Upper lobe of left lung (tissue), 6 donors: ENCODE data around the gene ATP13A1. TPM values are rescaled to one million over a fixed set of nuclear protein-coding genes. Genes with fewer than 3 reads are reported as not detected.

ENCODE experiments used
- ATAC-seq, 2 donors: fragments of 200-7000 bp; cut with Tn5 transposase; one replicate each; pipeline ENCODE4 v1.9.1; 2022; ENCODE audit warnings: mild to moderate bottlenecking in 2 of 2, moderate library complexity in 2 of 2; ENCODE audit not compliant: low FRiP score in 2 of 2
- DNase-seq, 2 donors: peaks; one replicate each; pipeline ENCODE4 v3.0.0-alpha.2; 2019 to 2020
- H3K27ac ChIP-seq, 4 donors: fragments of 200-600 bp; sonication (generic); one replicate each; pipeline ENCODE4 v1.5.1; 2016 to 2019
- H3K27me3 ChIP-seq, 4 donors: fragments of 200-600 bp; sonication (generic); one replicate each; pipeline ENCODE4 v1.5.1; 2017 to 2019
- H3K36me3 ChIP-seq, 4 donors: fragments of 200-600 bp; sonication (generic); one replicate each; pipeline ENCODE4 v1.5.1; 2016 to 2019
- H3K4me1 ChIP-seq, 4 donors: fragments of 200-600 bp; sonication (generic); one replicate each; pipeline ENCODE4 v1.5.1; 2018 to 2019
- H3K4me3 ChIP-seq, 4 donors: fragments of 200-600 bp; sonication (generic); one replicate each; pipeline ENCODE4 v1.5.1; 2017 to 2019; ENCODE audit warnings: mild to moderate bottlenecking in 2 of 4, moderate library complexity in 1 of 4
- H3K9me3 ChIP-seq, 4 donors: fragments of 200-600 bp; sonication (generic); one replicate each; pipeline ENCODE4 v1.5.1; 2018 to 2019
- EP300 ChIP-seq, 4 donors: sonication (generic); formaldehyde crosslinking; IDR thresholded peaks; one replicate each; pipeline ENCODE4 v1.5.1; 2017; ENCODE audit warnings: antibody characterized with exemption in 4 of 4, control low read depth in 2 of 4
- POLR2A ChIP-seq, 4 donors: fragments of 450-650 bp; IDR thresholded peaks; one replicate each; pipeline ENCODE4 v1.5.1; 2016 to 2017; ENCODE audit warnings: antibody characterized with exemption in 4 of 4, mild to moderate bottlenecking in 2 of 4
- POLR2AphosphoS5 ChIP-seq, 2 donors: sonication (generic); formaldehyde crosslinking; IDR thresholded peaks; one replicate each; pipeline ENCODE4 v1.5.1; 2017; ENCODE audit warnings: antibody characterized with exemption in 2 of 2
- WGBS, 2 donors: methylation state at CpG; one replicate each; pipeline ENCODE4 v1.1.5; 2017 to 2018; 5-methylcytosine and 5-hydroxymethylcytosine counted together
- total RNA-seq, 6 donors: library from RNA; depleted of rRNA in 4 of 6; stranded (reverse); fragments of >200 nt in 4 of 6; gene quantifications; one replicate each; pipeline versions ENCODE4 v1.1.0 to v1.2.1, GENCODE V29; 2016 to 2021
- TF ChIP-seq, protein P1 (sequence below), 6 experiments: fragments of 450-650 bp in 4 of 6; fragments of 200-600 bp in 2 of 6; sonication (generic) in 2 of 6; IDR thresholded peaks; one replicate each; pipeline ENCODE4 v1.5.1; 2016 to 2019; ENCODE audit warnings: antibody characterized with exemption in 6 of 6
- donor health status: DM: no; HTN: no; CAD: no; lungs with moderate emphysema.
- donor health status: DM: no; HTN: yes; CAD: no; lungs with severe emphysema.

Gene ATP13A1
- total RNA-seq, 6 donors from 2014 or later = 58.6 to 256 (median 97.4) TPM

DNA sequence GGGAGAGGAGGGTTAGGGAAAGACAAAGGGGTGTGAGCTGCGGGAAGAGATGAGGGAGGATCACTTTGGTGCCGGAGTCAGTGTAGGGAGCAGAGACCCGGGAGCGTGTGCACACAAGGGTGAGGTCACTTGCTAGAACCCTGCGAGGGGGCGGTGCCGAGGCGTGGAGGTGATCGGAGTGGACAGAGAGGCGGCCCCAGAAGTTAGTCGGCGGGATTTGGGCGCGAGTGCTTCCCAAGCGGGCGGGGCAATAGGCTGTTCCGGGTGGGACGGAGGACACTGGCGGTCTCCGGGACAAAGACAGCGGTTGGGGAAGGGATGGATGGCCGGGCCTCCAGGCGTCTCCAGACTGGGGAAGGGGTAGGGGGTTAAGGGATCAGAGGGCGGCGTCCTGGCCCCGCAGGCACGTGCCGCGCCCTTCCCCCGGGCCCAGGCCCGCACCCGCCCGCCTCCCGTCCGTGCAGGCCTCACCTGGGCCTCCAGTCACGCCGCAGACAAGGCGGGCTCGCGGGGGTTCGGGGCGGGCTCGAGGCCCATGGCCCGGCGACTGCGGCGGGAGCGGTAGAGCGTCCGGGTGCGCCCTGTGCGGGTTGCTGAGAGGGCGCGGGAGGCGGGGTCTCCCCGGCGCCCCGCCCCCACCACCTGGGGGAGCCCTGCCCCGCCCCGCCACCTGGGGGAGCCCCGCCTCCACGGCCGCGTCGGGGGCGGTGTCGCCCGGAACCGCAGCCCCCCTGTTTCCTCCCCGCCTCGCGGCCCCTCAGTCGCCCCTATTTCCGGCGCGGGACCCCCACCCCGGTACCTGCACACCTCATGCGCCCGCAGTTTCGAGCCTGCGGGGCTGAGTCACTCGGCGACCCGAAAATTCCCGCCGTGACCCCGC lies 35.6 kb downstream of the ATP13A1 start, which contains the start of gene LPAR2:
Gene LPAR2, minus strand, starts transcription at position 600 of the 880 bp plus-strand sequence. CDS start 945 bp downstream, outside the sequence.
- TF ChIP-seq POLR2A (IDR thresholded peaks at IDR 0.05) = peak in 2 of 4 donors; percentile 29 to 51
- no peak for TF ChIP-seq POLR2AphosphoS5 (IDR thresholded peaks at IDR 0.05)
- TF ChIP-seq EP300 (IDR thresholded peaks at IDR 0.05) = no peak
- TF ChIP-seq, protein P1, sequence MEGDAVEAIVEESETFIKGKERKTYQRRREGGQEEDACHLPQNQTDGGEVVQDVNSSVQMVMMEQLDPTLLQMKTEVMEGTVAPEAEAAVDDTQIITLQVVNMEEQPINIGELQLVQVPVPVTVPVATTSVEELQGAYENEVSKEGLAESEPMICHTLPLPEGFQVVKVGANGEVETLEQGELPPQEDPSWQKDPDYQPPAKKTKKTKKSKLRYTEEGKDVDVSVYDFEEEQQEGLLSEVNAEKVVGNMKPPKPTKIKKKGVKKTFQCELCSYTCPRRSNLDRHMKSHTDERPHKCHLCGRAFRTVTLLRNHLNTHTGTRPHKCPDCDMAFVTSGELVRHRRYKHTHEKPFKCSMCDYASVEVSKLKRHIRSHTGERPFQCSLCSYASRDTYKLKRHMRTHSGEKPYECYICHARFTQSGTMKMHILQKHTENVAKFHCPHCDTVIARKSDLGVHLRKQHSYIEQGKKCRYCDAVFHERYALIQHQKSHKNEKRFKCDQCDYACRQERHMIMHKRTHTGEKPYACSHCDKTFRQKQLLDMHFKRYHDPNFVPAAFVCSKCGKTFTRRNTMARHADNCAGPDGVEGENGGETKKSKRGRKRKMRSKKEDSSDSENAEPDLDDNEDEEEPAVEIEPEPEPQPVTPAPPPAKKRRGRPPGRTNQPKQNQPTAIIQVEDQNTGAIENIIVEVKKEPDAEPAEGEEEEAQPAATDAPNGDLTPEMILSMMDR (IDR thresholded peaks at IDR 0.05) = peak in 1 of 6 experiments; percentile 23
- 1 to 7% methylated on average over 9 to 26 of the region's 87 CpGs for WGBS, 2 donors
- DNase-seq = peak; percentile 75 to 94
- H3K27me3 ChIP-seq = peaks cover 0 to 4% (median 0%) of the 10 kb centered on the region in 4 donors
- H3K27ac ChIP-seq = peak within 1 kb of the TSS; percentile 50 to 79 (median 74)
- peak; percentile 79 to 82 for ATAC-seq
- H3K4me1 ChIP-seq = peaks cover 14 to 21% (median 16%) of the 10 kb centered on the region in 4 donors
- H3K36me3 ChIP-seq = peaks cover 0 to 26% (median 10%) of the 10 kb centered on the region in 4 donors
- peak within 1 kb of the TSS; percentile 15 to 62 (median 60) for H3K4me3 ChIP-seq
- H3K9me3 ChIP-seq = no peaks in the 10 kb centered on the region

DNA sequence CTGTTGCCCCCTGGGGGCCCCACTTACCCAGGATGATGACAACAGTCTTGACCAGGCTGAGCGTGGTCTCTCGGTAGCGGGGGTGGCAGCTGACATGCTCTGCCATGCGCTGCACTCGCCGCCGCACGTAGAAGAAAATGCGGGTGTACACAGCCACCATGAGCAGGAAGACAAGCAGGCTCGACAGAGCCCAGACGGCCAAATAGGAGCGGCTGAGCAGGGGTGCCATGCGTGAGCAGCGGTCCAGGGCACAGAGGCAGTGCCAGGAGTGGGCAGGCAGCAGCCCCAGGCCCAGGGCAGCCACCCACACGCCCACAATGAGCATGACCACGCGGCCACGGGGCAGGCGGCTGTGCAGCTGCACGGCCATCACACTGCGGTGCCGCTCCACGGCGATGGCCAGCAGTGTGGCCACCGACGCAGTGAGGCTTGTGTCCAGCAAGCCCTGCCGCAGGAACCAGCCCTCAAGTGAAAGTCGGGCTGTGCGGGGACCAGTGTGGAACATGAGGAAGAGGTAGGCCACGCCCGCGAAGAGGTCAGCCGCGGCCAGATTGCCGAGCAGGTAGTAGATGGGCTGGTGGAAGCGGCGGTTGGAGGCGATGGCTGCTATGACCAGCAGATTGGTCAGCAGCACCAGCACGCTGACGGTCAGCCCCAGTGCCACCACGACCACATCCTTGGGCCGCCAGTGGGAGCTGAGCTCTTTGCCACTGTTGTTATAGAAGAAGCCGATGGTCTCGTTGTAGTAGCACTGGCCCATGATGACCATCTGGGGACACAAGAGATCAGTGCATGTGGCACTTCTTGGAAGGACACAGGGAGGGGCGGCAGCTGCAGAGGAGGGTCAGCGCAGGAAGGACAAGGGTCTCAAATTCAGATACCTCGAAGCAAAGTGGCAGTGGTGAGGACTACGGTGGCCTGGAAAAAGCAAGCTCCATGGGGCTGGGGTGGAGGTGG lies 36.7 kb downstream of the ATP13A1 start:
- no peak for TF ChIP-seq POLR2A (IDR thresholded peaks at IDR 0.05)
- TF ChIP-seq, protein P1 (IDR thresholded peaks at IDR 0.05) = no peak
- TF ChIP-seq POLR2AphosphoS5 (IDR thresholded peaks at IDR 0.05) = no peak
- no peak for TF ChIP-seq EP300 (IDR thresholded peaks at IDR 0.05)
- Histone ChIP-seq H3K4me3 (peak overlapping the region in 3 of 4 donors; percentile 59 to 62 (median 62)), H3K4me1 (peaks cover 14 to 21% (median 16%) of the 10 kb centered on the region in 4 donors), H3K27me3 (peaks cover 0 to 4% (median 0%) of the 10 kb centered on the region in 4 donors), H3K27ac (peak overlapping the region in 2 of 4 donors; percentile 72 to 77), H3K36me3 (peaks cover 0 to 18% (median under 1%) of the 10 kb centered on the region in 4 donors), H3K9me3 (no peaks in the 10 kb centered on the region)
- 93% methylated on average over 33 to 45 of the region's 48 CpGs for WGBS, 2 donors
- no peak for ATAC-seq
- peak in 1 of 2 donors; percentile 80 for DNase-seq

DNA sequence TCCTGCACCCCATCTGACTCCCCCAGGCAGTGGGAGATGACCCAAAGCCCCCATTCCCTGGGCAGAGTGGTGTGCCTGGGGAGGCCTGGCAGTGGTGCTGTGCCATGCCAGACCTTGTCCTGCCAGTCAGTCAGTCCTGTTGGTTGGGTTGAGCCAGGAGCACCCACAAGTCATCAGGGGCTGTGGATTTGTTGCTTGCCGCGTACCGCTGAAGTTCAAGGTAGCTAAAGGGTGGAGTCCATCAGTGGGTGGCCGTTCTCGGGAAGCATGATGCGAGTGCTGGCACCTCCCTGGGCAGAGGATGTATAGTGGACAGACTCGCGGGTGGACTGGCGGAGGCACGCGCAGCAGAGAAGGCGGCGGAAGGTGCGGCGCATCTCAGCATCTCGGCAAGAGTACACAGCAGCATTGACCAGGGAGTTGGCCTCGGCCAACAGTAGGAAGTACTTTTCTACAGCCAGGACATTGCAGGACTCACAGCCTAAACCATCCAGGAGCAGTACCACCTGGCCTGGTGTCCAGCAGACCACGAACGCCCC lies 39.4 kb downstream of the ATP13A1 start:
- ATAC-seq = no peak
- H3K4me3 ChIP-seq = no peak overlapping the region
- H3K27ac ChIP-seq = no peak overlapping the region
- 95% methylated on average over 19 of the region's 19 CpGs for WGBS, 2 donors
- peaks cover 16 to 22% (median 20%) of the 10 kb centered on the region in 4 donors for H3K4me1 ChIP-seq
- no peaks in the 10 kb centered on the region for H3K9me3 ChIP-seq
- H3K27me3 ChIP-seq = peaks cover 0 to 4% (median 0%) of the 10 kb centered on the region in 4 donors
- TF ChIP-seq, protein P1 (IDR thresholded peaks at IDR 0.05) = no peak
- TF ChIP-seq POLR2A (IDR thresholded peaks at IDR 0.05) = no peak
- no peak for TF ChIP-seq POLR2AphosphoS5 (IDR thresholded peaks at IDR 0.05)
- TF ChIP-seq EP300 (IDR thresholded peaks at IDR 0.05) = no peak
- H3K36me3 ChIP-seq = peaks cover 0 to 10% (median 0%) of the 10 kb centered on the region in 4 donors
- DNase-seq = peak in 1 of 2 donors; percentile 69

DNA sequence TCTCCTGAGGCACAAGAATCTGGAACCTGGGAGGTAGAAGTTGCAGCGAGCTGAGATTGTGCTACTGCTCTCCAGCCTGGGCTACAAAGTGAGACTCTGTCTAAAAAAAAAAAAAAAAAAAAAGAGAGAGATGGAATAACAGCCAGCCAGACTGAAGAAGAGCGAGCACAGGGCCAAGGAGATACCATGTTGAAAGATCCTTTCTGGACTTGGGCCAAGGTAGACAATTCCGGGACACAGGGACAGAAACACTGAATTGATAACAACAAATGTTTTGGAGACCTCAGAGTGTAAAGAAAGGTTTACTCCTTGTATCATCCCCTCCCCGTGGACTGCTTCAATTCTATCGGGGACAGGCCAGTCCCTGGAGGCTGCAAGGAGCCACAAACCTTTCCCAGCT lies 40.1 kb downstream of the ATP13A1 start:
- WGBS, 2 donors = 73 to 78% methylated on average over 5 of the region's 5 CpGs
- H3K4me1 ChIP-seq = peaks cover 15 to 22% (median 18%) of the 10 kb centered on the region in 4 donors
- H3K27ac ChIP-seq = no peak overlapping the region
- H3K36me3 ChIP-seq = peaks cover 0 to 10% (median 0%) of the 10 kb centered on the region in 4 donors
- no peak for DNase-seq
- H3K27me3 ChIP-seq = peaks cover 0 to 4% (median 0%) of the 10 kb centered on the region in 4 donors
- no peak for TF ChIP-seq EP300 (IDR thresholded peaks at IDR 0.05)
- TF ChIP-seq, protein P1 (IDR thresholded peaks at IDR 0.05) = no peak
- TF ChIP-seq POLR2AphosphoS5 (IDR thresholded peaks at IDR 0.05) = no peak
- TF ChIP-seq POLR2A (IDR thresholded peaks at IDR 0.05) = no peak
- H3K9me3 ChIP-seq = no peaks in the 10 kb centered on the region
- ATAC-seq = no peak
- H3K4me3 ChIP-seq = no peak overlapping the region
